Skeletal muscle tissue (tissue), 4 donors: ENCODE results near the gene ZBTB17. TPM values are rescaled to one million over a fixed set of nuclear protein-coding genes. Genes with fewer than 3 reads are reported as not detected.

Experiments used
- H3K27ac ChIP-seq: one replicate; pipeline ENCODE4 v1.7.0; 2013; ENCODE audit warnings: mild to moderate bottlenecking, low read depth, low read length, inconsistent platforms
- H3K27me3 ChIP-seq, 3 donors: one replicate each; pipeline ENCODE4 v1.7.0; 2013; ENCODE audit warnings: low read length in 3 of 3; ENCODE audit not compliant: control insufficient read depth in 3 of 3, insufficient read depth in 3 of 3
- H3K36me3 ChIP-seq, 3 donors: one replicate each; pipeline ENCODE4 v1.7.0; 2013; ENCODE audit warnings: low read length in 3 of 3; ENCODE audit not compliant: control insufficient read depth in 3 of 3, insufficient read depth in 3 of 3
- H3K4me1 ChIP-seq, 3 donors: one replicate each; pipeline ENCODE4 v1.7.0; 2013; ENCODE audit warnings: low read length in 3 of 3, mild to moderate bottlenecking in 3 of 3; ENCODE audit not compliant: control insufficient read depth in 3 of 3, insufficient read depth in 3 of 3
- H3K4me3 ChIP-seq, 3 donors: one replicate each; pipeline ENCODE4 v1.7.0; 2013; ENCODE audit warnings: low read length in 3 of 3
- H3K9ac ChIP-seq, 3 donors: one replicate each; pipeline ENCODE4 v1.7.0; 2013; ENCODE audit warnings: low read length in 3 of 3, mild to moderate bottlenecking in 3 of 3, moderate library complexity in 2 of 3, low read depth in 1 of 3
- H3K9me3 ChIP-seq, 3 donors: one replicate each; pipeline ENCODE4 v1.7.0; 2013; ENCODE audit warnings: low read length in 3 of 3; ENCODE audit not compliant: control insufficient read depth in 3 of 3
- total RNA-seq: library from RNA; depleted of rRNA; stranded (reverse); fragments of >200 nt; gene quantifications from one replicate; pipeline ENCODE4 v1.2.3, GENCODE V29; 2014
- donor health status: Osteomylitis.

Gene ZBTB17
- total RNA-seq, 1 donor from 2014 or later, result 23.5 TPM

DNA sequence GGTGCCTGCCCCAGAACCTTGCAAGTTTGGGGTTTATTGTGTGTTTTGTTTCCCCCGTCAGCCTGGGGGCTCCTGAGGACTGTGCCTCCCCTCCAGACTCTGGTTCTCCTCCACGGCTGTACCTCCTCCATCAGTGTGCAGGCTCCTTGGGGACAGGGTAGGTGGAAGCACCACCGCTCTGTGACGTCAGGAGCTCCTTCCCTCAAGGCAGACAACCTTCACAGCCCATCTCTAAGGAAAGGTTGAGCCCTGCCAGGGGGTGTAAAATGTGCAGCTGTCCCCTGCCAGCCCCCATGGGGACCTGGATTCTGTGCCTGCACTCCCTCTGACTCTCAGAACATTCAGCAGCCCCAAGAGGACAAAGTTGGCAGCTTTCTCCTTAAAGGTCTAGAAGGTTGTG lies 42.4 kb upstream of the ZBTB17 start:
- Histone ChIP-seq H3K27me3 (no peaks in the 10 kb centered on the region), H3K9me3 (no peaks in the 10 kb centered on the region), H3K4me1 (peaks cover 62 to 85% (median 74%) of the 10 kb centered on the region in 3 donors), H3K36me3 (peaks cover 0 to 17% (median 5%) of the 10 kb centered on the region in 3 donors), H3K9ac (peak overlapping the region; percentile 92 to 100 (median 98)), H3K4me3 (peak overlapping the region; percentile 79 to 94 (median 89)), H3K27ac (peak overlapping the region; percentile 99)

DNA sequence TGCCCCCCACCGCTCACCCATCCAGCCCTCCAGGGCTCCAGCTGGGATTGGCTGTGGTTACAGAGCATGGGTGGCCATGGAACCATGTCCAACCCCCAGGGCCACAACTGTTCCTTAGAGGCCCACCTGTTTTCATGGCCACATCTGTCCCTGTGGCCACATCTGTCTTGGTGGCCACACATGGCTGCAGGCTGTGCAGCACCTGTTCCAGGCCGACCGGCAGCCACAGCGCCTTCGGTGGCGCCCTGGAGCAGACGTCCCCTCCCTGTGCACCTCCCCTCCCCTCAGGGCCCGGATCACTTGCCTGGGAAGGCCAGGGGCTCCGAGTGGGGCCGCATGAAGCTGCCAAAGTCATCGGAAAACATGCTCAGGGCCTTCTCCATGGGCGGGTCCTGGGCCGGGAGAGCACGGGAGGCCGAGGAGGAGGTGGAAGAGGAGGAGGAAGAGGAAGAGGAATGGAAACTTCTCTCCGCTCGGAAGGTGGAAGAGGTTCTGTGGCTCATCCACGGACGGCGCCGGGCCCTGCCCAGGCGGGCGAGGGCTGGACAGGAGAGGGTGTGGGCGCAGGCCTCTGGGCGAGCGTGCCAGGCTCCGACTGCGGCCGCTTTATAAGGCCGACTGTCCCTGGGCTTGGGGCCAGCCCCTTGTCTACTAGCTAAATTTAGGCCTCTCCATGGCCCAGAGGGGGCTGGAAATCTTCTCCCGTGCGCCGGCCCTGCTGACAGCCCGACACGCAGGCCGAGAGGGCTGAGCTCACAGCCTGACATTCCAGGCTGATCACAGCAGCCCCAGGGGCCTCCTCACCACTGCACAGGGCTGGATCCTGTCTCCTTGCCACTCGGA lies 41.8 kb upstream of the ZBTB17 start, which contains the start of gene HSPB7:
HSPB7 (minus strand) TSS at position 583 of the 843 bp plus-strand sequence; CDS start at position 503, 80 bp downstream.
- Histone ChIP-seq H3K27ac (peak within 1 kb of the TSS; percentile 99), H3K4me1 (peaks cover 62 to 83% (median 72%) of the 10 kb centered on the region in 3 donors), H3K4me3 (peak within 1 kb of the TSS; percentile 85 to 94 (median 89)), H3K27me3 (no peaks in the 10 kb centered on the region), H3K36me3 (peaks cover 0 to 17% (median 5%) of the 10 kb centered on the region in 3 donors), H3K9ac (peak within 1 kb of the TSS; percentile 92 to 100 (median 98)), H3K9me3 (no peaks in the 10 kb centered on the region)

DNA sequence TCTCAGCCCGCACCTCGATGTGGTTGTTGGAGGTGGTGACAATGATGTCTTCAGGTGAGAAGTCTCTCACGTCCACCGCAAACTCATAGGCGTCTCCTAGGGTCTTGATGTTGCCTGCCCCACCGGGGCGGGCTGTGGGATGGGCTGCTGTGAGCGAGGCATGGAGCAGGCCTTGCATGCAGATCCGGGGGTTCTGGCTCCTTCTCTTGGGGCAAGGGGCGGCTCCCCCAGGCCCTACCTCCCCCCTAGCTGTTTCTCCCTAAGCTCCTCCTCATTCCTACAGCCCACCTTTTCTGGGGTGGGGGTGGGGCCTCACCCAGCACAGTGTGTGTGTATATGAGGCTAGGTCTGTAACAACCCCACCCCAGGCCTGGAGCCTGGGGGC lies 41.2 kb upstream of the ZBTB17 start:
- Histone ChIP-seq H3K9ac (peak overlapping the region; percentile 92 to 100 (median 98)), H3K27me3 (no peaks in the 10 kb centered on the region), H3K4me1 (peaks cover 66 to 86% (median 76%) of the 10 kb centered on the region in 3 donors), H3K9me3 (no peaks in the 10 kb centered on the region), H3K36me3 (peaks cover 0 to 17% (median 5%) of the 10 kb centered on the region in 3 donors), H3K27ac (peak overlapping the region; percentile 99), H3K4me3 (peak overlapping the region; percentile 85 to 94 (median 89))

DNA sequence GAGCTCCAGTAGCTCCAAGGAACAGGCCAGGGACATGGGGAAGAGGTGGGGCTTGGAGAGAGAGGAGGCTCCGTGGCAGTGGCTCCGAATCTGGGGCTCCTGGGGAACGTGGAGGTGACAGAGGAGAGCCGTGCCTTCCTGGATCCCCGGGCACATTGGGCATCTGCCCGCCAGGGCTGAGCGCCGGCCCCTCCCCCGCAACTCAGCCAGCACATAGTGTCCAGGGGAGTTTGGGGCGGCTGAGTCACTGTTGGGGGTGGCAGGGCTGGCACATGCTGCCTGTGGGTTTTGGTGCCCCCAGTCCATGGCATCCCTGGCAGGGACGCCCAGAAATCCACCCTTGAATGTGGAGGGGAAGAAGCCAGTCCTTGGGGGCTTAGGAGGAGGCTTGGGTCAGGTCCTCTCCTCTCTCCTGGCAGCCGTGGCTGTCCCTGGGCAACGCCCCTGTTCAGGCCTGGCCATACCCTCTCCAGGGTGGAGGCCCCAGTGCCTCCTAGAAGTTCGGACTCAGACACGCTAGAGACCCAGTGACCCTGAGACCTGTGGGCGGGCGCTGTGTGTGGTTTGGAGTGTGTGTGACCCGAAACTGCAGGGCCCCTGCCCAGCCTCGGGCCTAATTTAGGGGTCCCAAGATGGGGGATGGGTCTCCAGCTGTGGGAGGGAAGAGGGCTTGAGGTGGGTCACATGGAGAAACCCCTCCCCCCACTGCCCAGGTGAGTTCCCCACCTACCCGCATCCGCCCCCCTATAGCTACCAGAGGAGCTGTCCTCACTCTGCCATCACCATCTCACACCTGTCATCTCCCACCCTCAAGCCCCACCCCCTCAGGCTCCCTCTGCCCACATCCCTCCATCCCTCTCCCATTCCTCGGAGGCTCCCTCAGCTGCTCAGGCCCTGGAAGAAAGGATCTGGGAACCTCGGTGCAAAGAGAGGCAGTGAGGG lies 40.3 kb upstream of the ZBTB17 start:
- H3K27me3 ChIP-seq, result no peaks in the 10 kb centered on the region
- H3K4me3 ChIP-seq, result peak overlapping the region; percentile 85 to 94 (median 89)
- peak overlapping the region; percentile 92 to 100 (median 98) for H3K9ac ChIP-seq
- H3K27ac ChIP-seq, result peak overlapping the region; percentile 99
- H3K36me3 ChIP-seq, result peaks cover 0 to 17% (median 5%) of the 10 kb centered on the region in 3 donors
- no peaks in the 10 kb centered on the region for H3K9me3 ChIP-seq
- peaks cover 66 to 79% (median 68%) of the 10 kb centered on the region in 3 donors for H3K4me1 ChIP-seq

DNA sequence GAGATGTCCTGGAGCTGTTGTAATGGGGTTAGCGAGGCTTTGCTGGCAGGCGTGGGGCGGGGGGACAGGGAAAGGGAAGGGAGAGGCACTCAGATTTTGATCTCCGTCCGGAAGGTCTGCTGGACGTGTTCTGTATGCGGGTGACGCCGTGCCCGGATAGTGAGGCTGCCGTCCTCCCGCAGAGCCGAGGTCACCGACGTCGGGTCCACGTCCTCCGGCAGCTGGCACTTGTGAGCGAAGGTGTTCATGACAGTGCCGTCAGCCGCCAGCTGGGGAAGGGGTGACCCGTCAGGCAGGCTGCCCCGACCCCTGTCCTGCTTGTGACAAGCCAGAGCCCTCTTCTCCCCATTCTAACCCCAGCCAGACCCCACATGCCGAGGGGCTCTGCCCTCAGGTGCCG lies 39.6 kb upstream of the ZBTB17 start:
- H3K9ac ChIP-seq, result peak overlapping the region; percentile 92 to 100 (median 98)
- peak overlapping the region; percentile 85 to 94 (median 89) for H3K4me3 ChIP-seq
- no peaks in the 10 kb centered on the region for H3K9me3 ChIP-seq
- H3K27me3 ChIP-seq, result no peaks in the 10 kb centered on the region
- H3K27ac ChIP-seq, result peak overlapping the region; percentile 99
- peaks cover 0 to 17% (median 5%) of the 10 kb centered on the region in 3 donors for H3K36me3 ChIP-seq
- peaks cover 64 to 72% (median 64%) of the 10 kb centered on the region in 3 donors for H3K4me1 ChIP-seq

DNA sequence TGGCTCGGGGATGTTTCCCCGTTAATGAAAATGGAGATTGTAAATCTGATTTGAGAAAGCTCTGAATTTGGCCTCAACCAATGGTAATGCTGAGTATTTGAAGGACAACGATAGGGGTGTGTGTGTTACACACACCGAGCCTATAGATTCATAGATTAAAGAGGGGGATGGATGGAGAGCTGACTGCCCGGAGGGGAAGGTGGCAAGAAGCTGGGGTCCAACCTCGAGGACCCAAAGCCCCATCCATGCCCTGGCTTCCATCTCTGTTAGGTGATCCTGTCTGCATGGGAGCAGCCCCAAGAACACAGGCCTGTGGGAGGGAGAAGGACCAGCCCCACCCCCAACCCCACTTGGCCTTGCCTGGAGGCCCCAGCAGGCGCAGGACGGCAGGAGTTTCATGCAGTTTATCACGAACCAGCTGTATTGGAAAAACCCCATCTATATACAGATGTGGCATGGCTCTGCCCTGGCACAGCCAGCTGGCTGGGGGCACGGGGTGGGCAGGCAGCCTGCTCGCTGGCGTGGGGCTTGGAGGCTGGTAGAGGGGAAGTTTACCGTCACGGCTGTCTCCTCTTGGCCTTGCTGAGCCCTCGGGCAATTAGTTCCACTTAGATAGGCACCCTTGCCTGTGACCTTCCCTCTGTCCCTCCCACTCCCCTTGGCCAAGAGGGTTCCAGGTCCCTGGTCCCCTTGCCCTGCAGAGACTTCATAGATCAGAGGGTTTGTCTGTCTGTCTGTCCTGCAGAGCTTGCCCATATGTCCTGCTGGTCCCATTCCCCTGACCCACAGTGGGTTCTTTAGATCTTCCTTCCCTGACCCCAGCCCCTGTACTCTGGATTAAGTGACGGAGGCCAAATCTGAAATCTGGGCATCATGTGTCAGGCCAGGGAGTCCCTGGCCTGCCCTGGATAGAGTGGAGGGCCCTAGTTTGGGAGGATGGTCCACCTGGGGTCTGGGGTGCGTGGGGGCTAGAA lies 38.9 kb upstream of the ZBTB17 start:
- Histone ChIP-seq H3K36me3 (peaks cover 0 to 17% (median 5%) of the 10 kb centered on the region in 3 donors), H3K4me1 (peaks cover 57 to 65% (median 57%) of the 10 kb centered on the region in 3 donors), H3K27ac (peak overlapping the region; percentile 99), H3K9ac (peak overlapping the region; percentile 92 to 100 (median 98)), H3K4me3 (peak overlapping the region; percentile 38 to 94 (median 89)), H3K27me3 (no peaks in the 10 kb centered on the region), H3K9me3 (no peaks in the 10 kb centered on the region)

DNA sequence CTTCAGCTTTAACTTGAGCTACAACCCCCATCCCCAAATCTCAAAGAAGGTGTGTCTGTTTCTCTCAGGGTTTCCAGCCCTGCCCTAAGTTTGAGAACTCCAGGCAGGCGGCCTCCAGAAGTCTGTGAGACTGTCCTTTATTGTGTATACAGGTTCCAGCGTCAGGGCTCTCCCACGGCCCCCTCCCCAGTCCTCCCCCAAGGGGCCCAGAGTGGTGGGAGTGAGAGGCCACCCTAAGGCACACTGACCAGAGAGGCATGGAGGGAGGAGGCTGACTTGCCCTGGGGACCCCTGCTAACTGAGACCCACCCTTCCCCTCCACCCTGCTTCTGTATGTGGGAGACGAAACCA lies 38.0 kb upstream of the ZBTB17 start:
- Histone ChIP-seq H3K4me1 (peaks cover 49 to 58% (median 51%) of the 10 kb centered on the region in 3 donors), H3K27ac (peak overlapping the region; percentile 99), H3K36me3 (peaks cover 0 to 17% (median 5%) of the 10 kb centered on the region in 3 donors), H3K4me3 (peak overlapping the region in 2 of 3 donors; percentile 89 to 94), H3K9ac (peak overlapping the region; percentile 65 to 100 (median 92)), H3K27me3 (no peaks in the 10 kb centered on the region), H3K9me3 (no peaks in the 10 kb centered on the region)

DNA sequence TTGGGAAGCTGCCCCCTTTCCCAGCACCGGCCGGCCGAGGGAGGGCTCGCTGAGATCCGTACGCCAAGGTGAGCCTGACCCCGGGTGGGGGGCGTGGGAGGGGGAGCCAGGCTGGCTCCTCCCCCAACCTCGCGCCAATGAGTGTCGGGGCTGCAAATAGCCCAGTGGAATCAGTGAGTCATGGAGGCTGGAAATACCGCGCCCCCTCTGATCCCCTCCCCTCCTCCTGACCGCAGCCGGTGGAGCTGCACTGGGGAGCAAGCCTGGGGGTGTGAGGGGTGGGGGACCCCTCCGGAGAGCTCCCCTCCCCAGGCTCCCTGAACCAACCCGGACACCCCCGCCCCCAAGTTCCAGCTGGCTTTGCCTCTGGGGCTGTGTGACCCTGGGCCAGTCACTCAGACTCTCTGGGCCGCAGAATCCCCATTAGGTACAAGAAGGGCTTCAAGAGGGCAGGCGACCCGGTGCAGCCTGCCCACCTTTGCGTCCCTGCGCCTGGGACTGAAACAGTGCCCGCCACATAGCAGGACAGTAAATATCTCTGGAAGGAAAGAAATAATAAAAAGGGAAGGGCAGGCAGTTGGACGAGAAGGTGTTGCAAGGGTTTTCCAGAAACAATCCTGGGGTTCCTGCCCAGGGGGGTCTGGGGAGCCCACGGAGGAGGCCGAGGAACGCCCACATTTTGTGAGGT lies 37.5 kb upstream of the ZBTB17 start:
- Histone ChIP-seq H3K27me3 (no peaks in the 10 kb centered on the region), H3K4me3 (peak overlapping the region in 2 of 3 donors; percentile 53 to 89), H3K27ac (peak overlapping the region; percentile 99), H3K9ac (peak overlapping the region; percentile 65 to 100 (median 92)), H3K36me3 (peaks cover 0 to 17% (median 5%) of the 10 kb centered on the region in 3 donors), H3K9me3 (no peaks in the 10 kb centered on the region), H3K4me1 (peaks cover 44 to 53% (median 46%) of the 10 kb centered on the region in 3 donors)
